Loucy (cell line): ENCODE measurements around the gene SYNPR.
A peak's percentile ranks its signal among the peaks of the same experiment; 100 is the strongest.

ENCODE experiments used
- H2AFZ ChIP-seq: fragments of 200-600 bp; sonication (generic); 2 replicates; pipeline ENCODE4 v1.6.0; 2016; ENCODE audit warnings: antibody characterized with exemption, mild to moderate bottlenecking, low read length, moderate library complexity
- H3F3A ChIP-seq: fragments of 200-600 bp; 2 replicates; pipeline ENCODE4 v1.6.0; 2016; ENCODE audit warnings: antibody characterized with exemption, low read depth, mild to moderate bottlenecking
- H3K27me3 ChIP-seq: fragments of 200-600 bp; sonication (generic); 2 replicates; pipeline ENCODE4 v1.6.1; 2014; ENCODE audit warnings: low read length, mild to moderate bottlenecking; ENCODE audit not compliant: insufficient read depth, poor library complexity, severe bottlenecking
- H3K36me3 ChIP-seq: fragments of 200-600 bp; sonication (generic); 2 replicates; pipeline ENCODE4 v1.6.1; 2016; ENCODE audit warnings: low read length; ENCODE audit not compliant: insufficient read depth
- H3K4me1 ChIP-seq: fragments of 200-600 bp; sonication (generic); 2 replicates; pipeline ENCODE4 v1.5.1; 2014; ENCODE audit warnings: low read length, mild to moderate bottlenecking; ENCODE audit not compliant: insufficient read depth, poor library complexity, severe bottlenecking
- H3K4me2 ChIP-seq: fragments of 200-600 bp; sonication (generic); 2 replicates; pipeline ENCODE4 v1.6.0; 2014; ENCODE audit warnings: antibody characterized with exemption, low read length, low read depth, mild to moderate bottlenecking; ENCODE audit not compliant: poor library complexity, severe bottlenecking
- H3K4me3 ChIP-seq: fragments of 200-600 bp; sonication (generic); 2 replicates; pipeline ENCODE4 v1.5.1; 2014; ENCODE audit warnings: low read length, mild to moderate bottlenecking, mixed read lengths; ENCODE audit not compliant: poor library complexity, severe bottlenecking
- H3K79me2 ChIP-seq: fragments of 200-600 bp; sonication (generic); 2 replicates; pipeline ENCODE4 v1.6.1; 2014; ENCODE audit warnings: low read length; ENCODE audit not compliant: insufficient read depth
- H3K9ac ChIP-seq: fragments of 200-600 bp; sonication (generic); 2 replicates; pipeline ENCODE4 v1.6.0; 2014; ENCODE audit warnings: mild to moderate bottlenecking, low read depth, low read length, moderate library complexity; ENCODE audit not compliant: poor library complexity, severe bottlenecking
- H3K9me2 ChIP-seq: fragments of 200-600 bp; sonication (generic); replicated peaks from 2 replicates; pipeline ENCODE4 v1.6.1; 2016; ENCODE audit warnings: low read depth, low read length, mixed read lengths
- H3K9me3 ChIP-seq: fragments of 200-600 bp; sonication (generic); 2 replicates; pipeline ENCODE4 v1.6.1; 2014; ENCODE audit warnings: mild to moderate bottlenecking, antibody characterized with exemption, low read length, low read depth; ENCODE audit not compliant: insufficient read depth
- H4K20me1 ChIP-seq: fragments of 200-600 bp; sonication (generic); 2 replicates; pipeline ENCODE4 v1.6.0; 2014; ENCODE audit warnings: antibody characterized with exemption, low read length, mild to moderate bottlenecking; ENCODE audit not compliant: insufficient read depth, poor library complexity, severe bottlenecking
- CTCF ChIP-seq: fragments of 200-600 bp; sonication (generic); conservative IDR thresholded peaks from 2 replicates; pipeline ENCODE4 v1.5.1; 2014; ENCODE audit warnings: mild to moderate bottlenecking, antibody characterized with exemption, low read length
- EZH2phosphoT487 ChIP-seq: fragments of 200-600 bp; IDR thresholded peaks from 2 replicates; pipeline ENCODE4 v1.6.1; 2018; ENCODE audit warnings: antibody characterized with exemption, mild to moderate bottlenecking, moderate library complexity, borderline replicate concordance

SYNPR gene

GRCh38 chr3:63278171-63279004, at the start of gene SYNPR:
Gene SYNPR, plus strand, starts transcription at chr3:63278308.
- H3K4me3 ChIP-seq: no peak within 1 kb of the TSS
- H2AFZ ChIP-seq: no peak within 1 kb of the TSS
- H3K9ac ChIP-seq: no peak within 1 kb of the TSS
- no peaks in the 10 kb centered on the region for H3K79me2 ChIP-seq
- H3K9me2 ChIP-seq: no peaks in the 10 kb centered on the region; the same call in 1 of the 2 replicates
- H3K4me2 ChIP-seq: no peak within 1 kb of the TSS
- no peak for TF ChIP-seq CTCF
- no peak for TF ChIP-seq EZH2phosphoT487
- H3F3A ChIP-seq: no peaks in the 10 kb centered on the region
- H3K36me3 ChIP-seq: no peaks in the 10 kb centered on the region
- no peaks in the 10 kb centered on the region for H3K4me1 ChIP-seq
- H3K27me3 ChIP-seq: no peaks in the 10 kb centered on the region
- no peaks in the 10 kb centered on the region for H4K20me1 ChIP-seq
- no peaks in the 10 kb centered on the region; the same call in 1 of the 2 replicates for H3K9me3 ChIP-seq

DNA sequence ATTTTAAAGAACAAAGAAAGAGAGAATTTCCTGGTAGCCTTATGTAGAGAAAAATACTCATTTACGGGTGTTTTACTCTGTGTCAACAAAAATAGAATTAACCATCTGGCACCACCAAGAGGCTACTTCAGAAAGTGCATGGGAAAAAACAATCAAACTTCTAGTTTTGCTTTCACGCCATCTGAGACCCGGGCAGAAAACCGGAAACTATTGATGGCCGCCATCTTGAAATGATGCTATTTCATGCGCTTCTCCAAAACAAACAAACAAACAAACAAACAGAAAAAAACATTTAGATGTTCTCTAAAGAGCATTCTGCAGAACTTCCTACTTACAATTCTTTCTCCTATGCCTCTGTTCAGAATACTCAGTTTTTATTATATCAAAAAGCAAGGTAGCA, 49.4 kb upstream of the SYNPR start:
- Histone ChIP-seq H4K20me1 (no peaks in the 10 kb centered on the region), H3K9me2 (no peaks in the 10 kb centered on the region), H3K79me2 (no peaks in the 10 kb centered on the region), H2AFZ (no peak overlapping the region), H3K9ac (no peak overlapping the region), H3K36me3 (no peaks in the 10 kb centered on the region), H3F3A (no peaks in the 10 kb centered on the region), H3K4me3 (no peak overlapping the region), H3K27me3 (no peaks in the 10 kb centered on the region), H3K4me2 (no peak overlapping the region), H3K9me3 (no peaks in the 10 kb centered on the region), H3K4me1 (no peaks in the 10 kb centered on the region)
- TF ChIP-seq CTCF: peak; percentile 72
- no peak for TF ChIP-seq EZH2phosphoT487

GRCh38 chr3:63230146-63230545, 48.0 kb upstream of the SYNPR start:
- TF ChIP-seq EZH2phosphoT487 (no peak), CTCF (no peak)
- Histone ChIP-seq H3K36me3 (no peaks in the 10 kb centered on the region), H4K20me1 (no peaks in the 10 kb centered on the region), H2AFZ (no peak overlapping the region), H3K9me2 (no peaks in the 10 kb centered on the region), H3K4me2 (no peak overlapping the region), H3K27me3 (no peaks in the 10 kb centered on the region), H3K4me1 (no peaks in the 10 kb centered on the region), H3K9ac (no peak overlapping the region), H3F3A (no peaks in the 10 kb centered on the region), H3K79me2 (no peaks in the 10 kb centered on the region), H3K9me3 (no peaks in the 10 kb centered on the region), H3K4me3 (no peak overlapping the region)
